ENCODE results near the gene UBR2.

- peak; percentile 48; the same call in 1 of the 2 replicates for TF ChIP-seq POLR2AphosphoS5 (IDR thresholded peaks at IDR 0.05; ENCODE audit: low read depth, low read length)
- TF ChIP-seq SIN3A (IDR thresholded peaks at IDR 0.05; ENCODE audit: borderline replicate concordance, insufficient read depth, low read length), result peak; percentile 71; the same call in 1 of the 2 replicates
- no peak for TF ChIP-seq TAF1 (IDR thresholded peaks at IDR 0.05; ENCODE audit: borderline replicate concordance, insufficient read depth, low read length)
Measured at GRCh38 chr6:42692137-42692911, 128.5 kb downstream of the UBR2 start.
